Measurements from ENCODE around the gene MRFAP1L1. TPM values are rescaled to one million over a fixed set of nuclear protein-coding genes. Genes with fewer than 3 reads are reported as not detected.

Gene MRFAP1L1
- total and polyA plus RNA-seq, 9 of the 15 experiments (the other 6 are each of a cell fraction or from before 2014, with no cell fraction given): 37.6 to 111 (median 83.8) TPM

GRCh38 chr4:6673660-6674499 lies 35.8 kb downstream of the MRFAP1L1 start (continued):
- TF ChIP-seq MTF1 (CRISPR knock-in tag; IDR thresholded peaks at IDR 0.05; ENCODE audit: borderline replicate concordance): no peak
- TF ChIP-seq FOXP1 (CRISPR knock-in tag; IDR thresholded peaks at IDR 0.05): peak; percentile 10; the same call in 1 of the 2 replicates
- no peak for TF ChIP-seq RBM17 (IDR thresholded peaks at IDR 0.05; ENCODE audit: borderline replicate concordance, low read depth, low read length)
- TF ChIP-seq PCBP2 (IDR thresholded peaks at IDR 0.05; ENCODE audit: low read depth, low read length, poor library complexity, severe bottlenecking): no peak
- no peak for TF ChIP-seq ZNF668 (CRISPR knock-in tag; IDR thresholded peaks at IDR 0.05)
- no peak for TF ChIP-seq MAFG (tag; conservative IDR thresholded peaks at IDR 0.05)
- TF ChIP-seq CTCF (IDR thresholded peaks at IDR 0.05 in 2 of 3, conservative IDR thresholded peaks at IDR 0.05 in 1 of 3; ENCODE audit: insufficient read depth in 2 of 3, low read depth in 1 of 3, low read length in 3 of 3): peak in 1 of 3 experiments; percentile 21; a peak in 2 of 6 replicates
- peak; percentile 49; the same call in 1 of the 2 replicates for TF ChIP-seq ZNF592 (IDR thresholded peaks at IDR 0.05)
- no peak for TF ChIP-seq ZNF79 (CRISPR knock-in tag; IDR thresholded peaks at IDR 0.05; ENCODE audit: low read depth)
- TF ChIP-seq ZNF778 (CRISPR knock-in tag; IDR thresholded peaks at IDR 0.05): no peak
- TF ChIP-seq ZFP1 (CRISPR knock-in tag; IDR thresholded peaks at IDR 0.05): no peak
- no peak for TF ChIP-seq HEY1 (CRISPR knock-in tag; IDR thresholded peaks at IDR 0.05; ENCODE audit: borderline replicate concordance)
- TF ChIP-seq SMARCA4 (IDR thresholded peaks at IDR 0.05): no peak; the same call in 1 of the 2 replicates
- no peak for TF ChIP-seq GABPA (tag; conservative IDR thresholded peaks at IDR 0.05; ENCODE audit: low read depth)
- peak; percentile 82 for TF ChIP-seq POLR2AphosphoS5 (IDR thresholded peaks at IDR 0.05; ENCODE audit: control insufficient read depth, insufficient read depth, low read depth, low read length)
- no peak for TF ChIP-seq POLR2AphosphoS2 (IDR thresholded peaks at IDR 0.05; ENCODE audit: low read length)
- no peak for TF ChIP-seq ZNF354B (CRISPR knock-in tag; IDR thresholded peaks at IDR 0.05)
- TF ChIP-seq MTA2 (IDR thresholded peaks at IDR 0.05; ENCODE audit: low read depth): no peak
- TF ChIP-seq ZNF584 (CRISPR knock-in tag; IDR thresholded peaks at IDR 0.05; ENCODE audit: low read depth): no peak
- TF ChIP-seq HNRNPH1 (optimal IDR thresholded peaks at IDR 0.05; ENCODE audit: low read depth, low read length): no peak
- TF ChIP-seq L3MBTL2 (IDR thresholded peaks at IDR 0.05): peak; percentile 94
- TF ChIP-seq TFAM (CRISPR knock-in tag; conservative IDR thresholded peaks at IDR 0.05): no peak
